Effector CD4-positive, alpha-beta T cell (primary cell): ENCODE data around the gene HHIP.

ENCODE experiments used
- DNase-seq: peaks from one replicate; pipeline ENCODE4 v3.0.0-alpha.2; 2020

The HHIP gene

DNA sequence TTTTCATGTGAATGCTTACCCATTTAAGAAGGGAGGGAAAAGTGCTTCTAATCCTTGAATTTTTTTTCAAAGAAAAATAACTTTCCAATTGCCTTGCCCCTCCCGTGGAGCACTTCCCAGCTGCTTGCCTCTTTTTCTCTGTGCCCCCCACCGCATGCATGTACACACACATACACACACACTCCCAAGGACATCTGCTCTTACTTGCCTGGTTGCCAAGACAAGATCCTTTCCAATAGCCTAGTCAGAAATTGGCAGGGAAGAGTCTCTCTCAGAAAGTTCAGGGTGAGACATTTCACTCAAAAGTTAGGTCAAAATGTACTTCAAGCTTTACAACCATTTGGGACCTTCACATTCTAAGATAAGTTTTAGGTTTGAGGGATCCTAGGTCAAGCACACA lies 10.9 kb downstream of the HHIP start:
- DNase-seq: no peak

DNA sequence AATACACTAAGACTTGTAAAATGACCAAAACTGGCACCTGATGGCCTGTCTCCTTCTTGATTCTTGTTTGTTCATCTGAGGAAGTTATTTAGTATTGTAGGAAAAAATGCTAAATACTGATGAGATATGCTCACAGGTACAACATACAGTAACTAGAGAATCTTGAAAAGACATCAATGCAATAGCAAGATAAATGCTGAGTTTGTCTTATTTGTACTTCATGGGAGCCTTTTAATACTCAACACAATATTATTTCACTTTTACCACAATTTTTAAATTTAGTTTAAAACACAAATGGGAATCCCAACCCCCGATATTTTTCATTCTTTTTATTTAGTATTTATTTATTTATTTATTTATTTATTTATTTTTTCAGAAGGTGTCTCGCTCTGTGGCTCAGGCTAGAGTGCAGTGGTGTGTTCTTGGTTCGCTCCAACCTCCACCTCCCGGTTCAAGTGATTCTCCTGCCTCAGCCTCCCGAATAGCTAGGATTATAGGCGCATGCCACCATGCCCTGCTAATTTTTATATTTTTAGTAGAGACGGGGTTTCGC lies 12.1 kb downstream of the HHIP start:
- no peak for DNase-seq

DNA sequence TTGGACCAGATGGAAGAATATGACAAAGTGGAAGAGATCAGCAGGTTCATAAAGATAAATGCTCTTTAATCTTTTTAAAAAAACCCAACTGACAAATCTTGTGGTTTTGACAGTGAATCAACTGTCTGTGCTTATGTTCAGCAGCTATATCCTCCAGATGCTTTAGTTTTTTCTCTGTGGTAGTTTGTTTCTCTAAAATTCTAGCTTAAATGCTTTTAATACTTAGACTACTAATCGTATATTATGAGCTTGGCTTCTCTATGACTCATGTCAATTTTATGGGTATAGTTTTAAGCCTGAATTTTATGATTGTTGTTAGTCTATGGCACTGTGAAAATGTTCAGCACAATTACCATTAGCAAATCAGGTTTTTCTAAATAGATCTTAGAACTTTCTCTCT lies 12.9 kb downstream of the HHIP start:
- no peak for DNase-seq

DNA sequence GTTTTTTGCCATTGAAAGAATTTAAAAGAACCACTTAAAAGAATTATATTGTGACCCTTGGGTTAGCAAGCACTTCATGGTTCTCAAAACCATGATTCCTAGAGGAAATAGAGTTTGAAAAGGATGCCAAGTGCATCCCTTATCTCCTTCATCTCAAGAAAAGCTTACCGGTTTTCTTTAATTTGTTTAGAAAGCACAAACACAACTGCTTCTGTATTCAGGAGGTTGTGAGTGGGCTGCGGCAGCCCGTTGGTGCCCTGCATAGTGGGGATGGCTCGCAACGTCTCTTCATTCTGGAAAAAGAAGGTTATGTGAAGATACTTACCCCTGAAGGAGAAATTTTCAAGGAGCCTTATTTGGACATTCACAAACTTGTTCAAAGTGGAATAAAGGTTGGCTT lies 13.5 kb downstream of the HHIP start:
- no peak for DNase-seq

DNA sequence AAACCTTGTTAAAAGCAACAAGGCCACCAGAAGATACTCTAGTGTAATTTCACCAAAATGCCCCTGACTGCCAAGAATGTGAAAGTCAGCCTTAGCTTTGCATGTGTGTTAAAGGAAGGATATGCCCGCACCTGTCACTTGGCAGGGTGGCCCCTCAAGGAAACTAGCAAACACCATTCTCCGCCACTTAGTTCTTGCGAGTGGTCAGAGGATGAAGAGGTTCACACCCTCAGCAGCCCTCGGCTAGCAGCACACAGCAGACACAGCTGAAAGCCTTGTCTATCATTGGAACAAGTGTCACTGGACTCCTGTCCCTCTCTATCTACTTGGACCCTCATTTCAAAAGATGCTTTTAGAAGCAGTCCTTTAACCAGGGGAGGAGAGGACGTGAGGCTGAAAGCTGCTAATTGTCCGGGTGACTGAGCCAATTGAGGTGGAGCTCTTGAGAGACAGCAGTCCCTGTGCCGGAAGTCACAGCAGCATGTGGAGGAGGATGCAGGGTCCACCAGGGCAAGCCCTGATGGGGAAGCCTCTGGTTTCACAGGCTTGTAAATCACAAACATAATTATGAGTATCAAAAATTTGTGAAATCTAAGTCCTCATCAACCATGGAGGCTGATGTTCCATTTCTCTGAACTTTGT lies 18.0 kb downstream of the HHIP start:
- DNase-seq: no peak

DNA sequence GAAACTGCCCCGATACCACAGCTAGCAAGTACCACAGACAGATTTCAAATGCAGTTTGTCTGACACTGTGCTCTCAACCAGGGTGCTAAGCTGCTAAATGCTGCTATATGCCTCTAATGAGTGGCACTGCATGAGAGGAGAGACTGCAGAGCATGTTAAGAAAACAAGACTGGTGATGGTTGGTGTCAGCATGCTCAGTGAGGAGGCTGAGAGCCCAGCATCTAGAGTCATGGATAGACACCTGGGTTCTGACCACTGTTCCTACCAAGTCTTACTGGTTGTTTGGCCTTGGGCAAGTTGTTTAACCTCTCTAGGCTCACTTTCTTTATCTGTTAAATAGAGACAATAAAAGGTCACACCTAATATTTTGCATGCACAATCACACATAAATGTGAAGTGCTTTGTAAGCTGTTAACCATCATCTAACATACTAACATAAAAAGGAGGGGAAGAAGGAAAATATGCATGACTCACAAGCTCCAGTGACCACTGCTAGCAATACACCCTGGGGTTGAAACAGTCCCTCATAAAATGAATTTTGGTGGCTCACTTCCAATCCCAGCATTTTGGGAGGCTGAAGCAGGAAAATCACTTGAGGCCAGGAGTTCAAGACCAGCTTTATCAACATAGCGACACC lies 20.7 kb downstream of the HHIP start:
- DNase-seq: no peak

DNA sequence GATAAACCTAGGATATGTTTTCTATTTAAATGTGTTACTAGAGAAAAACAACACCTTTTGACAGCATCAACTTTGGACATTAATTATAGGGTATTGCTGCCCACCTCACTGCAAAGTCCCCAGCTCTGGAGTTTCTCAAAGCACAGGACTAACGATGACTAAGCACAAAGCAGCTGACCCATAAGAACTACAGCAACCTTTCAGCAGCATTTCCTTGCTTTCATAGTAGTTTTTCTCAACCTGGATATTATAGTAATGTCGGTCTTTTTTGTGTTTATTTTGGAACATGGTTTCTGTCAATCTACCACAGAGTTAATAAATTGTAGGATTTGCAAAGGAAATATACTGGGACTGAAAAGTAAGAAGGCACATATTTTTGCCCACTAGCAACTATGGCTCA lies 21.5 kb downstream of the HHIP start:
- DNase-seq: no peak

DNA sequence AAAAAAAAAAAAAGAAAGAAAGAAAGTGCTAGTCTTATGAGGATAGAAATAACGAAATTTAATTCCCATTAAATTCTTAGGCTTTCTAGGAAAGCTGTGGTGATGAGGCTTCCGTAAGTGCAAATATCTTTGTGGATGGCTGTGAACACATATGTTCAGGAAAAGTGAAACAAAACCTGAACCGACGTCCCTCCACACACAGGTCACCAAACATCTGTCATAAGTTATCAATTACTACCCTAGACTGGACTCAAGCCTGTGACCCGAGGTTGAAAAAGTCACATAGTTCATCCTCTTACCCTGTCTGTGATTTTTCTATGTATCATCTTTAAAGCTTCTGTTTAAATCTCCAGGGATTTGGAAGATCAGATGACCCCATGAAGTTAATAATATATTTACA lies 24.8 kb downstream of the HHIP start:
- DNase-seq: no peak

DNA sequence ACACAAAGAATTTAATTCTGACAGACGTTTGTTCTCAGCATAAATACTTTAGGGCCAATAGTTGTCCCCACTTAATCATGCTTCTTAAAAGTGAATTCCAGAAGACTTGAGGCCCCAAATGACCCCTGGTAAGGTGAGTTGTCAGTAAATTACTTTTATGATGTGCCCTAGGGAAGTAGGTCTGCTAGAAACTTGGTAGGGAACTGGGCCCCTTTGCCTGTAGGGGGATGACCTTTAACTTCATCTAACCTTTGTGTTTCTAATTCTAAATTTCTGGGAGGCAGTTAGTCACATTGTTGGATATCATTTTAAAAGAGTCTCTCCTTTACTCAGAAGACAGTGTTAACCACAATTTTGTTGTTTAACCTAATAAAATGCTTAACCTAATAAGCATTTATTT lies 28.8 kb downstream of the HHIP start:
- no peak for DNase-seq

DNA sequence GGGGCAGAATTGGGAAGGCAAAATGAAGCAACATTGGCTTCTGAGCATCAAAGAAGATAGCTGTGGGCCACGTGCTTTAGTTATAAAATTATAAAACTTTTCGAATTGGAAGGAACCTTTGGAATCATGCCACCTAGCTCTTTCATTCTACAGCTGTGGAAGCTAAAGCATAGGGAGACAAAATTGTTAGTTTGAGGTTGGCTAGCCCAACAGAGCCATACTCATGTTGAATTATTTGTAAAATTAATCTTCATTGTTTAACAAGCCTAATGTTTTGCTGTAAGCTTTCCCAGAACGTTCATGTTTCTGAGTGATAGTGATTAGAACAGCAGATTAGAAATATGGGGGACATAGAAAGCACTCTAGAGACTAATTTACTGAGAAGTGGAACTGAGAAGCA lies 35.9 kb downstream of the HHIP start:
- DNase-seq: no peak

DNA sequence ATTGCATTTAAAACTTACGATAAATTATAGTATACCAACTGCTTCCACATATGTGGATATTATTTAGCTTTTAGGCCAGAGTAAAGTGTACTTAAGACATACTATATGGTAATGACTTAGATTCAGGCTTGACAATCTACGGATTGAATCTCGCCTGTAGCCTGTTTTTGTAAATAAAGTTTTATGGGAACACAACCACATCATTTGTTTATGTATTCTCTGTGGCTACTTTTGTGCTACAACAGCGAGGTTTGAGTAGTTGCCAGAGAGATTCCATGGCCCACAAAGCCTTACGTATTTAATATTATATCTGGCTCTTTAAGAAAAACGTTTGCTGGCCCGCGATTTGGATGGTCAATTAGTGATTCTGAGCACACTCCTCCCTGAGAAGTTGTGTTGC lies 37.6 kb downstream of the HHIP start:
- no peak for DNase-seq

DNA sequence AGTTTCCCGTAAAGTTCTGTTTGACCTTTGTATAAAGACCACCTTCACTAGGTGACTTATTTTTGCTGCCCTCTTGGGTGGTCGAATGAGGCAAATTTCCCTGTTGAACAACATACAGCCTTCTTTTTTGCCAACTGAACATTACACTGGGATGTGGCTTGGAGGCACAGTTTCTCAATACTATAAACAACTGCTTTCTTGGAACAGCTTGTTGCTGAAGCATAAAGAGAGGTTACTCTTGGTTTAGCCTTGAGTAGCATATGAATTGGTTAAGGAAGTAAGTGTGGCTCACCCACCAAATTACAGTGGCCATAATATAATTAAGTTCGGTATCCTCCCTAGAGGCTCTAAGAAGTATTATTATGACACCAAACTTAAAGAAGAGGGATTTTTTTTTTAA lies 40.0 kb downstream of the HHIP start:
- DNase-seq: no peak

DNA sequence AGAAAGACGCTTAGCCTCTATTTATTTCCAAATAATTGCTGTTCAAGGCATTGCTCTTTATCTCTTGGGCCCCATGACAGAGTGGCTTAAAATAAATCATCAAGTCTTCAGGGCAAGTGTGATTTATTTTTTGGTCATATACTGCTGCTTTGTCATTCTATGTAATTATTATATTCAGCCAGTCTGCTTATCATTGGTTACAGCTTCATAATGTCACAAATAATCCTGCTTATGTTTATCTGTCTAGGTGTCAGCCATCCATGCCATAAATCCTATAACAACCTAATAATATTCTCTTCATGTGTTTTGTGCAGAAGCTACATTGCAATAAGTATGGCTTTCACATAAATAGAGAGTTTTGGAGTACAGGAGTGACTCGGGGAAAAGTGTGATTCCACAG lies 41.0 kb downstream of the HHIP start:
- no peak for DNase-seq

DNA sequence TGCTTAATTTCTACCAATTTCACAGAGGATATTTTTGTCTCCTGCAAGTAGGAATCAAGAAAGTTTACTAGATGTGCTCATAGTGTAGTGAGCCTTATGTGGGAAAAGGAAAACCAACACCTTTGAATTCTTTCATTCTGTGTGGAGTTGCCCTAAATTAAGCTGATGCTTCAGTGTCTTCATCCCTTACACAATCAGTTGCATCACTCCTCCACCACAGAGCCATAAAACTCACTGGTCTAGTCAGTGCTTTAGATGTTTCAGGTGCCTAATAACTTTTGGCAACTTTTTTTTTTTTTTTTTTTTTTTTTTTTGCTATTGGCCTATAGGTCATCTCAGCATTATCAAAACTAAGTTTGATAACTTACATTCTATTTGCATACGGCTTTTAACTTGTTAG lies 41.5 kb downstream of the HHIP start:
- DNase-seq: no peak

DNA sequence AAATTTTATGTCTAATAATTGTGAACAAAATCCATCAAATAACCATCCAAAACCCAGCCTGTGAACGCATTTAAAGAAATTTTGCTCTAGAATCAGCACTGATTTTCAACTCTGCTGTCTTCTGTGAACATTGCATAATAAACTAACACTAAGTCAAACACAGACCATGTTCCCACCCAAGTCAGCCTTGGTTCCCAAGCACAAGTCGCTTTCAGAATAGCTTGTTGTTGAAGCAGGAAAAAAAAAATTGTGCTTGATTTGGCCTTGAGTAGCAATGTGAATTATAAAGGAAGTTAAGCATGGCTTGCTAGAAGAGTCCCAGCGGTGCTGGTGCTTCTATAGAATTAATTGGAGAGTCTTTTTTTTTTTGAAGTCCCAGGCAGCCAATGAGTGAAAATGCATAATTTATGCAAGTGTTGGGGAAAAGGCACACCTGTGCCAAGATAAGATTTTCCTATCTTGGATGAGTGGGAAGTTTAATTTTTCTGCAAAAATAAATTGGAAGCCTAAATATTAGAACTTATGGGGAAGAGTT lies 42.1 kb downstream of the HHIP start:
- DNase-seq: no peak

DNA sequence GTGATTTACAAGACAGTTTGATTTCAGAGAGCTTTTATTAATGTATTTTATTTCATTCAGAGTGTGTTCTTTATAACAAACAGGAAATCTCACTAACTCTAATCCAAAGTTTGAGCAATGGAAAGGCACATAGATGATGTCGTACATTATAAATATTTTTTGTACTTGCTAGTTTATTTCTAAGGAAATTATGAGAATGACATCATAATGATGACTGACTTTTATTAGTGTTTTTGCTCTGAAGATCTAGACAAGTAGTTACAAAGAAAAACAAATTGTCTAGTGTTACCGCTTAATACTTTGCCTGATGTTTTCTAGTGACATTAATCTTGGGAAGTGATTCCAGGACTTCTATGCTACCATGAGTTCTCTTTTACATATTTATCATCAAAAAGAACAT lies 43.2 kb downstream of the HHIP start:
- DNase-seq: no peak

DNA sequence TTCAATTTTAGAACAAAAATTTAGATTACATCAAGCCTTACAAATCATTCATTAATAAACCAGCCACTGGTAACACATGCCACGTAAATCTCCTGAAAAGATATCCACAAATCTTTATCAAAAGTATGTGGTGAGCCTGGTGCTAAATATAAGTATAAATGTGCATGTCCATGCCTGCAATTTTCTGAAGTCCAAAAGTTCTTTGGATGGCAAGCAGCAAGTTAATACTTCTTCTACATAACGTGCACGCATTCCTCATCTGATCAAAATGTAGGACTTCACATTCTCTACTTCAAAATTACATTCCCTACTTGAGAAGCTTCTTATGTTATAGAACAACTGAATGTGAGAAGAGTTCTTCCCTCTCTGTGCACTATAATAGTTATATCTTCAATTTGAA lies 49.8 kb downstream of the HHIP start:
- DNase-seq: no peak

DNA sequence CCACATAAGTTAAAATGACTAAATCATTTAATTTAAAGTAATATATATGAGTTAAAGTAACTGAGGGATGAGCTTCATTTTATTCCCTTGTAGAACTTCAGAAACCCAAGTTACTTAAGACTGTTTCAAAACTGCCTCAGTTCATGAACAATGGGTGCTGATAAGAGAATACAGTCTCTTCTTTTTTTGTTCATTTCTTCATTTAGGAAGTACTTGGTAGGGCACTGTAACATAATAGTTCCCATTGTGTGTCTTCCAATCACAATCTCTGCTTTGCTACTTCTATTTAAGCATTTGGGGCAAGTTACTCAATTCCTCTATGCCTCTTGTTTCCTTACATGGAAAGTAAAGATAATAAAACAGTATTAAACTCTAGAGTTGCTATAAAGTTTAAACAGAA lies 50.4 kb downstream of the HHIP start:
- no peak for DNase-seq

DNA sequence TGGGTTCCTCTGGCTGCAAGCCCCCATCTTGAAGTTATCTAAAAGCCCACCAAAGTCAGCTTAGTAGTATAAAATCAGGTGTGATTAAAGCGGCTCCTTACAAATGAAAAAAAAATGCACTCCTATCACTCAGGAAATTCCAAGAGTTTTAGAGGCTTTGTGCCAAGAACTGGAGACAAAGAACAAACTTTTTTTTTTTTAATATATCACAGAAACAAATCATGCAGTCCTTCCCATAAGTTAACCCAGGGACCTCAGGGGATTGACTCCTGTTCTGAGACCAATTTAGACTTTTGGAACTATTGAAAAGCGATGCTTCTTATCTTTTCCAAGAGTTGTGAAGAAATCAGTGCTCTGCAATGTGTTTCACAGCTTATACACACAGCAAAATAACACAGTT lies 53.6 kb downstream of the HHIP start:
- DNase-seq: no peak

DNA sequence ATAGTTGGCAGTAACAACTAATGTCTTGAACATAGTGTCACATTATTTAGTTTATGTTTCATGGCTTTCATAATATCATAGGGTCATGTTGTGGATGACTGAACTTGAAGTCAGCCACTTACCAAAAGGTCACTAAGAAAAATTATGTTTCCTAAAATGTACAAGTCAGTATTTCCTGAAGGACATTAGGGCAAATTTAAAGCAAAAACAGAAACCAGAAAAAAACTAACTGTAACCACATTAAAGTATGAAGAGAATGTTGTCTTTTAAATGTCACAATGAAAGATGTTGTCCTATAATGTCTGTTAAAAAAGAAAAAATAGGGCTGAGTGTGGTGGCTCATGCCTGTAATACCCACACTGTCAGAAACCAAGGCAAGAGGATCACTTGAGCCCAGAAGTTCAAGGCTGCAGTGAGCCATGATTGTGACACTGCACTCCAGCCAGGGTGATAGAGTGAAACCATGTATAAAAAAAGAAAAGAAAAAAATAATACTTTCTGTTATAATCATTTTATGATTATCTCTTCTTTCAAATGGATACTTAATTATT lies 55.8 kb downstream of the HHIP start:
- no peak for DNase-seq

DNA sequence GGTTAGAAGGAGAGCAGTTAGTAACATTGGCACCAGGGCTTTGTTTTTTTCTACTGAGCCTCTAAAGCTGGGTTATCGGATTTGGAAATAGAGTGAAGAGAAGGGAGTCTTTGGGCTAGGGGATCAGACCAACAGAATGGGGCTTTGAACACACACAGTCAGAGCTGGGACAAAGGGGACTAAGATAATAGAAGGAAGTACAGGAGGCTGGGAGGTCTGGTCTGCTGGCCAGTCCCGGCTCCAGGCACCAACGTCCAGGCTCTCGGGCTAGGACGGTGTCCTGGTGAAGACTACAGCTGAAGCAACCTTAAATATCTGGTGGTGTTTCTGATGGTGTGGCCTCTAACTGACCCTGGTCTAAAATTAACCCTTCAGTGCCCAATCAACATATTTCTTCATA lies 57.5 kb downstream of the HHIP start:
- DNase-seq: no peak

DNA sequence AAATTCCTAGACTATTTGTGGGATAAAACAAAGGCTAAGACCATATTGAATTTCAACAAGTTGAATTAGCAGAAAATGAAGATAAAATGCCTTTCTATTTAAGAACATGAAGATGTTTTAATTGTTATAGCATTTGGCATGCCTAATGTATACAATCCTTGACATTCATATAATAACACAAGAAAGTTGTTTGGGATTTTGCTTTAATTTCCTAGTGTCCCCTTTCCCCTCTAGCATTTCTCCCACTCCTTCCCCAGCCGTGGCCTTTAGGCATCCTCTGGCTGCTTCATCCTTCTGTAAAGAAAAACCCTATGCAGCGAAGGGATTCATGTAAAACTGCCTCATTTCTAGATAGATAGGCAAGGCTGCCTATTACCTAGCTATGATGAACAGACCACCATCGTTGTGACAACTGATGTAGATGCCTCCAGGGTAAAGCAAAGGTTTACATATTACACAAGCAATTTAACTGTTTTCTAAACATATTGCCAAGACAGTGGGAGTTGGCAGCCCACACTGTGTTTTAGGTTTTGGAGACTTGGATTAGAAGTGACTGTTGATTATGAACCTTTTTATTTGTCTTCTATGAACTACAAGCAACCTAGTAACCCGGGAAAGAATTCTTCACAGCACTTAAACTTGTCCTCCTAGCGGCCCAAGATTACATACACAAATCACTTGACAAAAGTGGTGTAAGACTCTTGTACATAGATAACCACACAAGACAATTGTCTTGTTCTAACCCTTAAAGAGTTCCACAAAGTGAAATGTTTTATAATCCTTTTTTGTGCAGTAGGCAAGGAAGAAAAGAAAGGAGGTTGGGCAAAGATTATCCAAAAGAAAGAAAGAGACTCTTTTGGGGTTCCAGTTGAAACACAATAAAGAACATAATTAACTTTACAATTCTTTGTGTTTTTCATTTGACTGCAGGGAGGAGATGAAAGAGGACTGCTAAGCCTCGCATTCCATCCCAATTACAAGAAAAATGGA lies 59.9 kb downstream of the HHIP start:
- DNase-seq: no peak

DNA sequence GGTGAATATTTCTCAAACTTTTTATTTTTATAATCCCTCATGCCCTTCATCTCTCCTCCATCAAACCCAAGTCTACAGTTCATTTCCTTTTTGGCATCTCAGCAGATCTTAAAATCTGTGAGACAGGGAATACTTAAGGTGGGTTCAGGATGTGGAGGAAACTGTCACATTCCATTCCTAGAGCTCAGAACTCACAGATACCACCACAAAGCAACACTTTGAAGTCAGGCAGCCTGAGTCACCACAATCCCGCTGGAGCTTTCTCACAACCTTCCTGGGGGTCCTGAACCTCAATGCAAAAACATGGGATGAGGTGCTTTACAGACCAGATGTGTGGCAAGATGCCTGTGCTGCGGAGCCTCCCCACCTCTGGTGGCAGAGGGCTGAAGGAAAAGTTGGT lies 63.2 kb downstream of the HHIP start:
- no peak for DNase-seq
